RWPE1 (cell line): ENCODE data around the gene ATP6V1C2.
A peak's percentile ranks its signal among the peaks of the same experiment; 100 is the strongest.

Experiments
- CTCF ChIA-PET: fragments of 350-600 bp; sonication (Branson Sonifier 250); formaldehyde crosslinking; extraction: SDS; loops from one replicate; lab custom pipeline; 2021; lab: Yijun Ruan, JAX
- POLR2A ChIA-PET: fragments of 400-600 bp; formaldehyde crosslinking; extraction: SDS; loops from one replicate; lab custom pipeline; 2020; ENCODE audit warnings: antibody characterized with exemption; ENCODE audit not compliant: low non-redundant PET; lab: Yijun Ruan, JAX
- DNase-seq: peaks from one replicate; pipeline ENCODE4 v3.0.0; 2012; ENCODE audit warnings: low spot score
- H3K27ac ChIP-seq: fragments of 450-650 bp; 2 replicates; pipeline ENCODE4 v1.5.1; 2017
- CTCF ChIP-seq: fragments of 450-650 bp; conservative IDR thresholded peaks from 2 replicates; pipeline ENCODE4 v1.5.1; 2017; ENCODE audit warnings: low read depth, mild to moderate bottlenecking

ATP6V1C2 gene

GRCh38 chr2:10771786-10772185, 50.4 kb downstream of the ATP6V1C2 start:
- POLR2A ChIA-PET: no interaction called here
- H3K27ac ChIP-seq: no peak overlapping the region
- DNase-seq: no peak
- CTCF ChIA-PET: interaction anchor here (0.6 kb wide), 2 partner anchors 29 to 82 kb away, joined by 3 read pairs; no protein-coding TSS in a partner anchor
- no peak for TF ChIP-seq CTCF

GRCh38 chr2:10772201-10772867, 50.9 kb downstream of the ATP6V1C2 start:
- TF ChIP-seq CTCF: no peak
- H3K27ac ChIP-seq: no peak overlapping the region
- ChIA-PET CTCF (interaction anchor here (0.6 kb wide), 2 partner anchors 83 to 243 kb away, joined by 3 read pairs; no protein-coding TSS in a partner anchor), POLR2A (no interaction called here)
- DNase-seq: no peak

- no peak for TF ChIP-seq CTCF
- ChIA-PET CTCF (no interaction called here), POLR2A (no interaction called here)
- no peak overlapping the region for H3K27ac ChIP-seq
- no peak for DNase-seq
Measured at GRCh38 chr2:10772868-10773215, 51.4 kb downstream of the ATP6V1C2 start.

GRCh38 chr2:10773821-10774341, 52.5 kb downstream of the ATP6V1C2 start:
- peak overlapping the region; percentile 78 for H3K27ac ChIP-seq
- TF ChIP-seq CTCF: no peak
- POLR2A ChIA-PET: interaction anchor here (0.6 kb wide), 1 partner anchor 9 kb away, joined by 3 read pairs; no protein-coding TSS in a partner anchor

GRCh38 chr2:10774394-10774793, 53.0 kb downstream of the ATP6V1C2 start:
- CTCF ChIA-PET: no interaction called here
- POLR2A ChIA-PET: interaction anchor here (0.6 kb wide), 1 partner anchor 8 kb away, joined by 3 read pairs; no protein-coding TSS in a partner anchor
- peak overlapping the region; percentile 78 for H3K27ac ChIP-seq

More at GRCh38 chr2:10773821-10774341, 52.5 kb downstream of the ATP6V1C2 start:
- DNase-seq: peak; percentile 62
- CTCF ChIA-PET: no interaction called here

More at GRCh38 chr2:10774394-10774793, 53.0 kb downstream of the ATP6V1C2 start:
- no peak for DNase-seq
- no peak for TF ChIP-seq CTCF
